Transverse colon (tissue), 3 donors: Measurements from ENCODE around the gene P3H3.

Experiments used
- EP300 ChIP-seq: sonication (generic); formaldehyde crosslinking; IDR thresholded peaks from one replicate; pipeline ENCODE4 v1.6.1; 2017; ENCODE audit warnings: antibody characterized with exemption, low read depth
- TF ChIP-seq, protein P1 (sequence below), 5 experiments: fragments of 200-600 bp in 3 of 5; fragments of 450-650 bp in 2 of 5; sonication (generic) in 3 of 5; IDR thresholded peaks; 1 replicate in 2 of 5; 2 replicates in 3 of 5; pipeline ENCODE4 v1.5.1; 2016 to 2017; ENCODE audit warnings: antibody characterized with exemption in 5 of 5, inconsistent platforms in 3 of 5, mild to moderate bottlenecking in 2 of 5, moderate library complexity in 1 of 5

DNA sequence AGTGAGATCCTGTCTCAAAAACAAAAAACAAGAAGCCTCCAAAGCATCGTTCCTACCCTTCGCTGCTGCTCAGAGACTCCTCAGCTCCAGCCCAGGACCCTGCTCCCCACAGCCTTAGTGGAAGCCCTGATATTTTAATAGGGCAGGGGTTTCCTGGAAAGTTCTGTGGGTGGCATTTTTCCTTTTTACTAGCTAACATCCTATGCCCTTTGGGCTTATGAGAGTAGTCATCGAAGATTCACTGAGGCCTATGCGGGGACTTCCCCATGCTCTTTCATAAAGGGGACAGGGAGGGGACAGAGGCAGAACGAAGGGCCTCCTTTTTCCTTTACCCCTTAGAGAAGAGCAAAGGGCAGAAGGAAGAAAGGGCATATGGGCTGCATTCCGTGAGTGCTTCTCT, 47.6 kb upstream of the P3H3 start:
- TF ChIP-seq, protein P1, sequence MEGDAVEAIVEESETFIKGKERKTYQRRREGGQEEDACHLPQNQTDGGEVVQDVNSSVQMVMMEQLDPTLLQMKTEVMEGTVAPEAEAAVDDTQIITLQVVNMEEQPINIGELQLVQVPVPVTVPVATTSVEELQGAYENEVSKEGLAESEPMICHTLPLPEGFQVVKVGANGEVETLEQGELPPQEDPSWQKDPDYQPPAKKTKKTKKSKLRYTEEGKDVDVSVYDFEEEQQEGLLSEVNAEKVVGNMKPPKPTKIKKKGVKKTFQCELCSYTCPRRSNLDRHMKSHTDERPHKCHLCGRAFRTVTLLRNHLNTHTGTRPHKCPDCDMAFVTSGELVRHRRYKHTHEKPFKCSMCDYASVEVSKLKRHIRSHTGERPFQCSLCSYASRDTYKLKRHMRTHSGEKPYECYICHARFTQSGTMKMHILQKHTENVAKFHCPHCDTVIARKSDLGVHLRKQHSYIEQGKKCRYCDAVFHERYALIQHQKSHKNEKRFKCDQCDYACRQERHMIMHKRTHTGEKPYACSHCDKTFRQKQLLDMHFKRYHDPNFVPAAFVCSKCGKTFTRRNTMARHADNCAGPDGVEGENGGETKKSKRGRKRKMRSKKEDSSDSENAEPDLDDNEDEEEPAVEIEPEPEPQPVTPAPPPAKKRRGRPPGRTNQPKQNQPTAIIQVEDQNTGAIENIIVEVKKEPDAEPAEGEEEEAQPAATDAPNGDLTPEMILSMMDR (IDR thresholded peaks at IDR 0.05): no peak
- TF ChIP-seq EP300: no peak
